Right lobe of liver (tissue), 6 donors: ENCODE measurements around the gene C2CD4D. TPM values are rescaled to one million over a fixed set of nuclear protein-coding genes. Genes with fewer than 3 reads are reported as not detected.
A peak's percentile ranks its signal among the peaks of the same experiment; 100 is the strongest.

ENCODE experiments used
- ATAC-seq, 4 donors: fragments of 200-7000 bp; cut with Tn5 transposase; one replicate each; pipeline ENCODE4 v1.9.1; 2020; ENCODE audit warnings: mild to moderate bottlenecking in 4 of 4, moderate library complexity in 4 of 4
- DNase-seq, 3 donors: peaks; one replicate each; pipeline ENCODE4 v3.0.0-alpha.2; 2020
- H3K27ac ChIP-seq, 3 donors: fragments of 200-600 bp; one replicate each; pipeline ENCODE4 v1.8.0; 2022
- H3K27me3 ChIP-seq, 2 donors: fragments of 200-600 bp; one replicate each; pipeline ENCODE4 v1.8.0; 2022
- H3K36me3 ChIP-seq, 4 donors: fragments of 200-600 bp; sonication (generic) in 1 of 4; one replicate each; pipeline versions ENCODE4 v1.5.1 to v1.8.0; 2017 to 2022; ENCODE audit warnings: control low read depth in 1 of 4
- H3K4me1 ChIP-seq, 4 donors: fragments of 200-600 bp; sonication (generic) in 1 of 4; one replicate each; pipeline versions ENCODE4 v1.5.1 to v1.8.0; 2017 to 2022; ENCODE audit warnings: control low read depth in 1 of 4
- H3K4me3 ChIP-seq, 3 donors: fragments of 200-600 bp; one replicate each; pipeline ENCODE4 v1.8.0; 2022
- H3K9me3 ChIP-seq, 4 donors: fragments of 200-600 bp; sonication (generic) in 1 of 4; one replicate each; pipeline versions ENCODE4 v1.5.1 to v1.8.0; 2017 to 2022; ENCODE audit warnings: control low read depth in 1 of 4
- CTCF ChIP-seq, 4 donors: fragments of 200-600 bp in 3 of 4; fragments of 450-650 bp in 1 of 4; IDR thresholded peaks; one replicate each; pipeline versions ENCODE4 v1.5.1 to v1.8.0; 2016 to 2022; ENCODE audit warnings: antibody characterized with exemption in 4 of 4, mild to moderate bottlenecking in 2 of 4
- POLR2A ChIP-seq: fragments of 450-650 bp; IDR thresholded peaks from one replicate; pipeline ENCODE4 v1.6.1; 2017; ENCODE audit warnings: antibody characterized with exemption, mild to moderate bottlenecking
- WGBS: methylation state at CpG from one replicate; pipeline ENCODE4 v1.1.6; 2018; ENCODE audit warnings: low coverage, low lambda C conversion rate; ENCODE audit not compliant: insufficient coverage; ENCODE audit errors: missing lambda C conversion rate; 5-methylcytosine and 5-hydroxymethylcytosine counted together
- intact Hi-C, 2 donors: fragments of 100-400 bp; cut with DNase I; formaldehyde crosslinking; loops; one replicate each; pipeline versions ENCODE4 v1.11.2 to v1.14.1; 2022
- total RNA-seq, 6 experiments: library from RNA; depleted of rRNA in 2 of 6; stranded (reverse); fragments of >200 nt in 2 of 6; fragmentation: NEBNext Ultra II Directional in 3 of 6; extraction: Animal tissue kit (Norgen Biotek cat#: 25700) in 3 of 6; gene quantifications; one replicate each; pipeline versions ENCODE4 v1.1.0 to v1.2.4, GENCODE V29; 2016 to 2023
- donor health status: DM: no; HTN: yes; CAD: no.
- donor health status: DM: no; HTN: no; CAD: no.
- donor health status: DM: no; HTN: no; CAD: no.
- donor health status: DM: no; HTN: yes; CAD: no.
- donor health status: DM: no; HTN: yes; CAD: no.

Gene C2CD4D
- total RNA-seq, 6 experiments from 2014 or later: not detected

- DNase-seq (no peak), ATAC-seq (no peak)
- Histone ChIP-seq H3K27ac (no peak overlapping the region), H3K4me3 (no peak overlapping the region), H3K27me3 (no peaks in the 10 kb centered on the region), H3K4me1 (peaks cover 0 to 16% (median 3%) of the 10 kb centered on the region in 4 donors), H3K9me3 (no peaks in the 10 kb centered on the region), H3K36me3 (no peaks in the 10 kb centered on the region)
- 59% methylated on average over 2 of the region's 2 CpGs for WGBS
- TF ChIP-seq CTCF (IDR thresholded peaks at IDR 0.05) (no peak), POLR2A (no peak)
- intact Hi-C loops: loop anchor here in 1 of 2 donors (10.0 kb wide), 1 partner anchor 259 kb away; no protein-coding TSS in a partner anchor
These were observed 3.8 kb upstream of the C2CD4D start for GRCh38 chr1:151843398-151843797.

GRCh38 chr1:151841141-151841540, 1.5 kb upstream of the C2CD4D start:
- WGBS: 100% methylated on average over 2 of the region's 2 CpGs
- Histone ChIP-seq H3K9me3 (no peaks in the 10 kb centered on the region), H3K27me3 (no peaks in the 10 kb centered on the region), H3K27ac (no peak overlapping the region), H3K36me3 (no peaks in the 10 kb centered on the region), H3K4me1 (peaks cover 0 to 24% (median 4%) of the 10 kb centered on the region in 4 donors), H3K4me3 (no peak overlapping the region)
- intact Hi-C loops: loop anchor here in 1 of 2 donors (10.0 kb wide), 1 partner anchor 256 kb away; no protein-coding TSS in a partner anchor
- ATAC-seq: no peak
- no peak for TF ChIP-seq CTCF (IDR thresholded peaks at IDR 0.05)
- no peak for TF ChIP-seq POLR2A
- no peak for DNase-seq

GRCh38 chr1:151840421-151840820, 801 bp upstream of the C2CD4D start:
- no peak for DNase-seq
- no peak for TF ChIP-seq POLR2A
- no peak for TF ChIP-seq CTCF (IDR thresholded peaks at IDR 0.05)
- intact Hi-C loops: loop anchor here in 1 of 2 donors (10.0 kb wide), 1 partner anchor 256 kb away; no protein-coding TSS in a partner anchor
- no peak overlapping the region for H3K4me3 ChIP-seq
- no peaks in the 10 kb centered on the region for H3K27me3 ChIP-seq
- H3K4me1 ChIP-seq: peaks cover 0 to 32% (median 8%) of the 10 kb centered on the region in 4 donors
- no peaks in the 10 kb centered on the region for H3K36me3 ChIP-seq
- H3K27ac ChIP-seq: no peak overlapping the region
- no peak for ATAC-seq
- H3K9me3 ChIP-seq: no peaks in the 10 kb centered on the region

GRCh38 chr1:151839082-151839412, 573 bp downstream of the C2CD4D start:
- no peak overlapping the region for H3K27ac ChIP-seq
- no peaks in the 10 kb centered on the region for H3K36me3 ChIP-seq
- peaks cover 0 to 45% (median 14%) of the 10 kb centered on the region in 4 donors for H3K4me1 ChIP-seq
- ATAC-seq: no peak
- H3K27me3 ChIP-seq: no peaks in the 10 kb centered on the region
- intact Hi-C loops: no loop called here
- TF ChIP-seq POLR2A (no peak), CTCF (IDR thresholded peaks at IDR 0.05) (no peak)
- 30% methylated on average over 2 of the region's 16 CpGs for WGBS
- H3K4me3 ChIP-seq: peak overlapping the region; percentile 42 to 57 (median 48)
- H3K9me3 ChIP-seq: no peaks in the 10 kb centered on the region
- DNase-seq: no peak
